ENCODE data around the gene ZCCHC7. TPM values are rescaled to one million over a fixed set of nuclear protein-coding genes. Genes with fewer than 3 reads are reported as not detected.
"Not testable (repeated sequence)": the region's sequence is repeated elsewhere in the genome, so short reads cannot be mapped to it uniquely, and the experiment has no call there.

The ZCCHC7 gene
- total and polyA plus RNA-seq, 7 experiments from 2014 or later: 26.1 to 47.1 (median 40.3) TPM

DNA sequence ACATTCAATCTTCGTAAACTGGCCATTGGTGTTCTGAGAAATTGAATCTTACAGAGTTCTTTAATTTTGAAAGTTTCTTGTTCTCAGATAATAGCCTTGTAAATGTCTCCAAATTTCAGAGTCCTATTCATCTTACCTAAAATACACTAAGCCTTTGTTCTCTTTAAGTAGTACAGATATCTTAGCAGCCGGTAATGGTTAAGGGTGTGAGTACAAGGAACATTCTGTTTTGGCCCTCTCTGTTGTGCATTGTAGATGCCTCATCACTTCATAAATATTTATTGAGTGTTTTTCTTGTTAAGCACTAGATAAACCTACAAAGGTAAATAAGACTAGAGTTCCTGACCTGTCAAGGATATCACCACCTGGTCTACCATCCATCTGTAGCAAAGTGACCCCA lies 35.2 kb downstream of the ZCCHC7 start:
- Histone ChIP-seq H3K4me1 (ENCODE audit: control insufficient read depth in 2 of 2, insufficient read depth in 2 of 2, low read length in 2 of 2) (no peaks in the 10 kb centered on the region), H3K36me3 (ENCODE audit: control insufficient read depth in 2 of 3, insufficient read depth in 3 of 3, low read length in 3 of 3) (peaks cover 0 to 4% (median 3%) of the 10 kb centered on the region in 3 experiments), H3K27ac (ENCODE audit: low read depth, low read length) (no peak overlapping the region), H3K4me3 (ENCODE audit: low read length) (no peak overlapping the region), H3K27me3 (ENCODE audit: control insufficient read depth in 2 of 2, insufficient read depth in 2 of 2, low read length in 2 of 2) (no peaks in the 10 kb centered on the region), H3K9me3 (ENCODE audit: control insufficient read depth in 2 of 3, low read length in 3 of 3) (no peaks in the 10 kb centered on the region)
- H3K4me3 Mint-ChIP-seq: no peak overlapping the region
- intact Hi-C loops (cut with micrococcal nuclease): no loop called here
- no peaks in the 10 kb centered on the region for H3K9me3 Mint-ChIP-seq
- peaks cover 13 to 45% (median 25%) of the 10 kb centered on the region in 7 donors for H3K4me1 Mint-ChIP-seq
- H3K27me3 Mint-ChIP-seq: no peaks in the 10 kb centered on the region
- ATAC-seq (no peak), DNase-seq (no peak)
- ChIA-PET POLR2A (interaction anchor here (0.6 kb wide), 1 partner anchor 749 kb away, joined by 4 read pairs; no protein-coding TSS in a partner anchor), CTCF (no interaction called here)
- no peak overlapping the region for H3K27ac Mint-ChIP-seq
- H3K36me3 Mint-ChIP-seq: peaks cover 7 to 51% (median 47%) of the 10 kb centered on the region in 5 donors

DNA sequence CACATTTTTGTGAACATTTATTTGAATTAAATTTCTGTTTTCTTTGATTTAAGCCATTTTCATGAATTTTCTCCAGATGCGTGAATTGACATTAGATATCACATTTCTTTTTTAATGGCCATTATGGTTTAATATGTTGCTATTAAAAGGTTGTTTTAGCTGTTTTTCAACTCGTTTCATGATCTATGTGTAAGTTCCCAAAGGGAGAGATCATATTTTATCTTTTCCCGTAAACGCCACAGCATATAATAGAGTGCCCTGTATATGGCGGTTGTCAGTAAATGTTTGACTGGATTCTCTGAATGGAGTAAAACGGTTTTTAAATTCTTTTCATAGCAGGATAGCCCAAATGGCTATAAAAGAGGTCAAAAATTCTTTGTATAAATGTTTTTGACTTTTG lies 35.8 kb downstream of the ZCCHC7 start:
- Mint-ChIP-seq H3K4me1 (peaks cover 13 to 45% (median 25%) of the 10 kb centered on the region in 7 donors), H3K4me3 (no peak overlapping the region), H3K9me3 (no peaks in the 10 kb centered on the region), H3K27me3 (no peaks in the 10 kb centered on the region), H3K36me3 (peaks cover 7 to 52% (median 47%) of the 10 kb centered on the region in 5 donors), H3K27ac (no peak overlapping the region)
- ChIA-PET CTCF (no interaction called here), POLR2A (interaction anchor here (0.6 kb wide), 1 partner anchor 749 kb away, joined by 4 read pairs; no protein-coding TSS in a partner anchor)
- H3K9me3 ChIP-seq (ENCODE audit: control insufficient read depth in 2 of 3, low read length in 3 of 3): no peaks in the 10 kb centered on the region
- intact Hi-C loops (cut with micrococcal nuclease): no loop called here
- no peak overlapping the region for H3K4me3 ChIP-seq (ENCODE audit: low read length)
- no peaks in the 10 kb centered on the region for H3K4me1 ChIP-seq (ENCODE audit: control insufficient read depth in 2 of 2, insufficient read depth in 2 of 2, low read length in 2 of 2)
- H3K27ac ChIP-seq (ENCODE audit: low read depth, low read length): no peak overlapping the region
- no peaks in the 10 kb centered on the region for H3K27me3 ChIP-seq (ENCODE audit: control insufficient read depth in 2 of 2, insufficient read depth in 2 of 2, low read length in 2 of 2)
- DNase-seq (no peak), ATAC-seq (no peak)
- peaks cover 0 to 4% (median 3%) of the 10 kb centered on the region in 3 experiments for H3K36me3 ChIP-seq (ENCODE audit: control insufficient read depth in 2 of 3, insufficient read depth in 3 of 3, low read length in 3 of 3)

DNA sequence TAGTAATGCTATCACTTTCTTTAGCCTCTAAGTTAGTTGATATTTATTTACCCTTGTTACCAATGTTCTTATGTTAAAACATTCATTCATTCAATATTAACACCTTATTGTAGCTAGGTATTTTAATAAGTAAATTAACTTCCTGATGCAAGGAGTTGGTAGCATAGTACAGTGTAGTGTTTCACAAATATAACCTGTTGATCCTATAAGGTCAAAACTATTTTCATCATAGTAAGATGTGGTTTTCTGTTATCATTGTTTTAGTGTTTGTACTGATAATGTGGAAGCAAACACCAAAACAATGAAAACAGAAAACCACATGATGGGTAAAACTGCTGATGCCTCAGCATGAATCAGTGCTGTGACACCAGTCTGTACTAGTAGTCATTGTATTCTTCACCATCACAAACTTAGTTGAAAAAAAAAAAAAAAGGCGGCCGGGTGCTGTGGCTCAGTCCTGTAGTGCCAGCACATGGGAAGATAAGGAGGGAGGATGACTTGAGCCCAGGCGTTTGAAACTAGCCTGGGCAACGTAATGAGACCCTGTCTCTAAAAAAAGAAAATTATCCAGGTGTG lies 36.5 kb downstream of the ZCCHC7 start:
- no peak overlapping the region for H3K4me3 Mint-ChIP-seq
- Histone ChIP-seq H3K36me3 (ENCODE audit: control insufficient read depth in 2 of 3, insufficient read depth in 3 of 3, low read length in 3 of 3) (peaks cover 0 to 4% (median 3%) of the 10 kb centered on the region in 3 experiments), H3K4me1 (ENCODE audit: control insufficient read depth in 2 of 2, insufficient read depth in 2 of 2, low read length in 2 of 2) (no peaks in the 10 kb centered on the region), H3K4me3 (ENCODE audit: low read length) (no peak overlapping the region), H3K27me3 (ENCODE audit: control insufficient read depth in 2 of 2, insufficient read depth in 2 of 2, low read length in 2 of 2) (no peaks in the 10 kb centered on the region), H3K9me3 (ENCODE audit: control insufficient read depth in 2 of 3, low read length in 3 of 3) (no peaks in the 10 kb centered on the region), H3K27ac (ENCODE audit: low read depth, low read length) (no peak overlapping the region)
- H3K4me1 Mint-ChIP-seq: peaks cover 11 to 46% (median 22%) of the 10 kb centered on the region in 7 donors
- DNase-seq (no peak), ATAC-seq (no peak)
- intact Hi-C loops (cut with micrococcal nuclease): no loop called here
- POLR2A ChIA-PET: no interaction called here
- H3K9me3 Mint-ChIP-seq: no peaks in the 10 kb centered on the region
- CTCF ChIA-PET: no interaction called here
- peak overlapping the region in 1 of 9 donors; percentile 58 for H3K27ac Mint-ChIP-seq
- peaks cover 10 to 59% (median 50%) of the 10 kb centered on the region in 5 donors for H3K36me3 Mint-ChIP-seq
- H3K27me3 Mint-ChIP-seq: no peaks in the 10 kb centered on the region

DNA sequence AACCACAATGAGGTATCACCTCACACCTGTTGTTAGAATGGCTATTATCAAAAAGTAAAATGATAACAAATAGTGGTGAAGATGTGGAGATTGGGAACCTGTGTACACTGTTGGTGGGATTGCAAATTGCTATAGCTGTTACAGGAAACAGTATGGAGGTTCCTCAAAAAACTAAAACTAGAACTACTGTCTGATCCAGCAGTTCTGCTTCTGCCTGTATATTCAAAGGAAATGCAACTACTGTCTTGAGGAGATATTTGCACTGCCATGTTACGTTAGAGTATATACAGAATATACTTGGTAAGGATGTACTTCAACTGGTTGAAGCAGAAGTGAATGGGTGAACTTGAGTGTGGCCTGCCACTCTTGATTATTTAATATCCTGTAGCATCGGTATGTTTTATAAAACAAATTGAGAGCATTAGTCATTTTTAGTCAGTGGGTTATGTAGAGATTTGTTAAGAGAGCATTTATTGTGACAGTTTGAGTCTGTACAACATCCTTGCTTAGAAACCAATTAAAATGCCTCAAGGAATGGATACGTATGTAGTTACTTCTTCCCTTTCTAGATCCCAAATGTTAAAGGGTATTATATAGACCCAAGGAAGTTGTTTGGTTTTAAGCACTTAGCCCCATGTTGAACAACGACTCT lies 37.5 kb downstream of the ZCCHC7 start:
- H3K27ac ChIP-seq (ENCODE audit: low read depth, low read length): no peak overlapping the region
- peaks cover 10 to 62% (median 48%) of the 10 kb centered on the region in 5 donors for H3K36me3 Mint-ChIP-seq
- no peaks in the 10 kb centered on the region for H3K27me3 ChIP-seq (ENCODE audit: control insufficient read depth in 2 of 2, insufficient read depth in 2 of 2, low read length in 2 of 2)
- no peak overlapping the region for H3K4me3 Mint-ChIP-seq
- ATAC-seq (peak; percentile 34), DNase-seq (no peak)
- H3K4me1 Mint-ChIP-seq: peaks cover 7 to 38% (median 22%) of the 10 kb centered on the region in 7 donors
- H3K9me3 ChIP-seq (ENCODE audit: control insufficient read depth in 2 of 3, low read length in 3 of 3): no peaks in the 10 kb centered on the region
- ChIA-PET CTCF (no interaction called here), POLR2A (interaction anchor here (0.6 to 0.7 kb wide), 2 partner anchors 16 to 20 kb away, joined by 3 to 4 read pairs; no protein-coding TSS in a partner anchor)
- peaks cover 0 to 4% (median 3%) of the 10 kb centered on the region in 3 experiments for H3K36me3 ChIP-seq (ENCODE audit: control insufficient read depth in 2 of 3, insufficient read depth in 3 of 3, low read length in 3 of 3)
- intact Hi-C loops (cut with micrococcal nuclease): no loop called here
- H3K27me3 Mint-ChIP-seq: no peaks in the 10 kb centered on the region
- H3K27ac Mint-ChIP-seq: peak overlapping the region in 1 of 9 donors; percentile 30
- no peaks in the 10 kb centered on the region for H3K4me1 ChIP-seq (ENCODE audit: control insufficient read depth in 2 of 2, insufficient read depth in 2 of 2, low read length in 2 of 2)
- H3K9me3 Mint-ChIP-seq: no peaks in the 10 kb centered on the region
- no peak overlapping the region for H3K4me3 ChIP-seq (ENCODE audit: low read length)

DNA sequence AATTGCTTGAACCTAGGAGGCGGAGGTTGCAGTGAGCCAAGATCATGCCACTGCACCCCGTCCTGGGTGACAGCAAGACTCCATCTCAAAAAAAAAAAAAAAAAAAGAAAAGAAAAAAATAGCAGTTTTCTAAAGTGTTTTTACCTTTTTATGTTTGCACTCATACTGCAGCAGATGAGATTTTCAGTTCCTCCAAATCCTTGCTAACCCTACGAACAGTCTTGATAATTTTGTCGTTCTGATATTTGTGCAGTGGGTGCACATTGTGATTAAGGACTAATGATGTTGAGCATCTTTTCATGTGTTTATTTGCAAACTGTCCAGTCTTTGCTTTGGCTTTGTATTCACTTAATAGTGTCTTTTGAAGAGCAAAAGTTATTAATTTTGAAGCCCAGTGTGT lies 42.9 kb downstream of the ZCCHC7 start:
- DNase-seq (no peak), ATAC-seq (no peak)
- Histone ChIP-seq H3K9me3 (ENCODE audit: control insufficient read depth in 2 of 3, low read length in 3 of 3) (no peaks in the 10 kb centered on the region), H3K27me3 (ENCODE audit: control insufficient read depth in 2 of 2, insufficient read depth in 2 of 2, low read length in 2 of 2) (no peaks in the 10 kb centered on the region), H3K27ac (ENCODE audit: low read depth, low read length) (no peak overlapping the region), H3K4me1 (ENCODE audit: control insufficient read depth in 2 of 2, insufficient read depth in 2 of 2, low read length in 2 of 2) (no peaks in the 10 kb centered on the region), H3K36me3 (ENCODE audit: control insufficient read depth in 2 of 3, insufficient read depth in 3 of 3, low read length in 3 of 3) (no peaks in the 10 kb centered on the region), H3K4me3 (ENCODE audit: low read length) (no peak overlapping the region)
- CTCF ChIA-PET: no interaction called here
- Mint-ChIP-seq H3K4me1 (peaks cover under 1 to 37% (median 21%) of the 10 kb centered on the region in 7 donors), H3K27me3 (no peaks in the 10 kb centered on the region), H3K9me3 (peaks cover 0 to 4% (median 0%) of the 10 kb centered on the region in 11 donors), H3K4me3 (no peak overlapping the region), H3K27ac (no peak overlapping the region), H3K36me3 (peaks cover 9 to 71% (median 53%) of the 10 kb centered on the region in 5 donors)
- POLR2A ChIA-PET: interaction anchor here (1.3 kb wide), 1 partner anchor 43 kb away, joined by 6 read pairs; the partner anchor contains the start of gene ZCCHC7
- intact Hi-C loops (cut with micrococcal nuclease): no loop called here

DNA sequence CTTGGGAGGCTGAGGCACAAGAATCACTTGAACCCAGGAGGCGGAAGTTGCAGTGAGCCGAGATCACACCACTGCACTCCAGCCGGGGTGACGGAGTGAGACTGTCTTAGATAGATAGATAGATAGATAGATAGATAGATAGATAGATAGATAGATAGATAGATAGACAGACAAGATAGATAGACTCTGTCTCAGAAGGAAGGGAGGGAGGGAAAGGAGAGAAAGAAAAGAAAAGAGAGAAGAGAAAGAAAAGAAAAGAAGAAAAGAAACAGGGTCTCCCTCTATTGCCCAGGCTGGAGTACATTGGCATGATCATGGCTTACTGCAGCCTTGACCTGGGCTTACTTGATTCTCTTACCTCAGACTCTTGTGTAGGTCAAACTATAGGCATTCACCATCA lies 44.0 kb downstream of the ZCCHC7 start:
- peak overlapping the region in 2 of 9 donors; percentile 41 to 63 for H3K27ac Mint-ChIP-seq
- H3K36me3 Mint-ChIP-seq: peaks cover 9 to 79% (median 56%) of the 10 kb centered on the region in 5 donors
- DNase-seq; H3K4me3 Mint-ChIP-seq; H3K36me3 ChIP-seq (ENCODE audit: control insufficient read depth in 2 of 3, insufficient read depth in 3 of 3, low read length in 3 of 3); intact Hi-C loops (cut with micrococcal nuclease); H3K4me3 ChIP-seq (ENCODE audit: low read length); H3K27ac ChIP-seq (ENCODE audit: low read depth, low read length); H3K27me3 Mint-ChIP-seq; ATAC-seq; H3K4me1 ChIP-seq (ENCODE audit: control insufficient read depth in 2 of 2, insufficient read depth in 2 of 2, low read length in 2 of 2); H3K9me3 Mint-ChIP-seq; H3K27me3 ChIP-seq (ENCODE audit: control insufficient read depth in 2 of 2, insufficient read depth in 2 of 2, low read length in 2 of 2); H3K9me3 ChIP-seq (ENCODE audit: control insufficient read depth in 2 of 3, low read length in 3 of 3); CTCF ChIA-PET: not testable (repeated sequence)
- H3K4me1 Mint-ChIP-seq: peaks cover 0 to 41% (median 24%) of the 10 kb centered on the region in 7 donors
- POLR2A ChIA-PET: interaction anchor here (1.3 kb wide), 1 partner anchor 44 kb away, joined by 6 read pairs; the partner anchor contains the start of gene ZCCHC7
